ENCODE results near the gene INPP5A. TPM values are rescaled to one million over a fixed set of nuclear protein-coding genes. Genes with fewer than 3 reads are reported as not detected.
"Not testable (repeated sequence)": the region's sequence is repeated elsewhere in the genome, so short reads cannot be mapped to it uniquely, and the experiment has no call there.

The INPP5A gene
- total RNA-seq, 1 donor from 2014 or later, result 14.3 TPM

DNA sequence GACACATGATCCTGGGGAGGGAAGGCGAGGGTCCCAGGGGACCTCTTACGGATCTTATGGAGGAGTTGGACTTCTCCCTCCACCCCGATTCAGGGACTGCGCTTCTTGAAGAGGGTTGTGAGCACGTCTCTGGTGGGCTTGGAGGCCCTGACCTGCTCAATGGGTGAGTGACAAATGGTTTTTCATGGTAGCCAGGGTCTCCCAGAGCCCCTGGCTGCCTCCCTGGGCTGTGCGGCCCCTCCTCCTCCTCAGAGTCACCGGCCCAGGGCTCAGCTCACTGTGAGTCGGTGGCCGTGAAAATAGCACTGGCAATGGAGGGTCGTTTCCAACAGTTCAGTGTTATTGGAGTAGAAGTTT is 26.6 kb downstream of the INPP5A start:
- ATAC-seq, result no peak

GRCh38 chr10:132564690-132565089 is 27.1 kb downstream of the INPP5A start:
- ATAC-seq, result no peak

DNA sequence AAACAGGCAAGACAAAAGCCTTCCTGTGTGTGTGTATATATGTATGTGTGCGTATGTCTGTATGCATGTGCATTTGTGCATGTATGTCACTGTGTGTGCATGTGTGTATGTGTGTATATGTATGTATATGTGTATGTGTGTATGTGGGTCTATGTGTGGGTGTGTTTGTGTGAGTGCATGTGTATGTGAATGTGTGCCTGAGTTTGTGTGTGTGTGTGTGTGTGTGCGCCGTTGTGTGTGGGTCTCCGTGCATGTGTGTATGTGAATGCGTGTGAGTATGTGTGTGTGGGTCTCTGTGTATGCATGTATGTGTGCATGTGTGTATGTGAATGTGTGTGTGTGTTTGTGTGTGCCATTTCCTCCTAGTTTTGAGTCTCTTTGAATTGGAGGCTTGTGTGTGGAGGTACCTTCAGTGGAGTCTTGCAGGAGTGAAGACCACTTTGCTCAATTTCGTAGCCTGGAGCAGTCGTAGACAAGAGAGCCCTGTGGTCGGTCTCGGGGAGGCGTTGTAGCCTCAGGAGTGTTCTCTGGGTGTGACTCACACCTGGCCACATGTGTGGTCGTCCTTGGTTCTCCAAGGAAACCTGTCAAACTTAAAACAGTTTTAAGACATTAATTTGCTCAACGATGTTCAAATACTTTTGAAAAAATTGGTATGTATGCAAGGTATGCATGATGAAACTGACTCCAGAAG is 28.1 kb downstream of the INPP5A start:
- ATAC-seq, result no peak

DNA sequence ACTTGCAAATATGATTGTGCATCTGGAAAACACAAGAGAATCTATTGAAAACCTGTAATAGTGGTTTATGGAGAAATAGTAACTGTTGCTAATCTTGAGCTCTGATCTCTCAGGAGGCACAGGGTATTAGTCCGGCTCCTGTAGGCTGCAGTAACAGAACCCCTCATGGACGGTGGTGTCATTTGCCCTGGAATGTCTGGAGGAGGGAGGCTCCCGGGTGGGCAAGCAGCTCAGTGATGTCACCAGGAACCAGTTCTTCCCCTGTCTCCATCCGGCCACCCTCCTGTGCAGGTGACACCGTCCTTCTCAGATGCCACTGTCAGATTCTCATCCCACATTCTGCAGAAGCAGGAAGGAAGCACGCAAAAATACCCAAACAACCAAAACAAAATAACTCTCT is 29.3 kb downstream of the INPP5A start:
- no peak for ATAC-seq

GRCh38 chr10:132570265-132570664 is 32.7 kb downstream of the INPP5A start:
- no peak for ATAC-seq

DNA sequence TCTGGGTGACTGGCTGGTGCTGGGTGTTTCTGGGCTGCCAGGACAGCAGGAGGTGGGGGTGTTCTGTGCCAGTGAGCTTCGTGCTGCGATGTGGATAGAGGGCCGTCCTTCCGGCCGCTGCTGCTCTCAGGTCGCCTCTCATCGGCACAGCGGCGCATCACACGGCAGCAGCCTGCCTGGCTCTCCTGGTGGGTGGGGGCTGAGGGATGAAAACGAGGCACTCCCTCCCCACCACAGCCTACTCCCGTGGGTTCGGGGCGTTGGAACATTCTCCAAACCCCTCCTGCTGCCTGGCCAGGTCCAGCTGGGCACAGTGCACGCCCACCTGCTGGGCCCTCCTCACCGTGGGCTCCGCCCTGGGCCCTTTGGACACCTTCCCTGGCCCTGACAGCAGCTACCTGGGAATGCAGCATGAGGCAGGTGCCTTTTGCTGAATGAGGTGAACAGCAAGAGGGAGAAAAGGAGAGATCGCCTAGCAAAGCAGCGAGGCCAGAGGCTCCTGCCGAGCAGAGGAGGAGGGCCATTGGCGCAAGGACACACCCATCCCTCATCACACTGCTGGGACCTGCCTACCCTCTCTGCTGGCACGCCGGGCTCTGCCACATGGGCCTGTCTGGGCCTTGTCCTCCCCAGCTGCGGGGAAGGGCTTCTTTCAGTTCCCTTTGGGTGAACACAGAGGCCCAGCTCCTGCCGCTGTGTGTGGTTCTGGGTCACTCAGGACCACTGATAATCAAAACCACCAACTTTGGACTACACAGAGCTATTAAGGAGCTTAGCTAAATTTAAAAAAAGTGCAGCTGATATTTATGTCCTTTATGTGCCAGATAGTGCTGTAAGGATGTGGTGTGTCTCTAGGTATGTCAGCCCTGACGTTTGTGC is 33.4 kb downstream of the INPP5A start:
- ATAC-seq, result peak; percentile 90

- peak; percentile 97 for ATAC-seq
These were observed 34.3 kb downstream of the INPP5A start for GRCh38 chr10:132571650-132572544.

DNA sequence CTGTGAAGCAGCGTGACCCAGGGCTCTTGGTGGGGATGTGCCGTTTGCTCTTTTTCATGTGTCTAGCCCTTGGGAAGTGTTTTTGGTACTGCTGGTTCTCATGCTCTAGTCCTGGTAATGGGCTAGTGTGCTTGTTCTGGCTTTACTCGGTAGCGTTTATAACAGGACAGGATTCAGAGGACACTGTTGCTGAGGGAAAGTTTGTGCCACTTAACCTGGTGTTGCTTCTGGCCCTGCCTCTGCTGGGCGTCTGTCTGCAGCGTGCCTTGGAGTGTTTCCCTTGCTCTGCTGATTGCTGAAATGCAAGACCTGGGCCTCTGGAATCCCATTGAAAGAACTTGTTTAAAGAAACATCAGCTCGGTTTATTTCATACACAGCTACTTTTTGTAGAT is 35.0 kb downstream of the INPP5A start:
- no peak for ATAC-seq

DNA sequence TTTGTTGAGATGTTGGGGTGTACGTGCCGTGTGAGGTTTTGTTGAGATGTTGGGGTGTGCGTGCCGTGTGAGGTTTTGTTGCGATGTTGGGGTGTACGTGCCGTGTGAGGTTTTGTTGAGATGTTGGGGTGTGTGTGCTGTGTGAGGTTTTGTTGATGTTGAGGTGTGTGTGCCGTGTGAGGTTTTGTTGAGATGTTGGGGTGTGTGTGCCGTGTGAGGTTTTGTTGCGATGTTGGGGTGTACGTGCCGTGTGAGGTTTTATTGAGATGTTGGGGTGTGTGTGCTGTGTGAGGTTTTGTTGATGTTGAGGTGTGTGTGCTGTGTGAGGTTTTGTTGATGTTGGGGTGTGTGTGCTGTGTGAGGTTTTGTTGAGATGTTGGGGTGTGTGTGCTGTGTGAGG is 35.4 kb downstream of the INPP5A start:
- not testable (repeated sequence) for ATAC-seq

GRCh38 chr10:132574288-132574687 is 36.7 kb downstream of the INPP5A start:
- ATAC-seq, result no peak

- no peak for ATAC-seq
These were observed 37.3 kb downstream of the INPP5A start for GRCh38 chr10:132574783-132575319.

DNA sequence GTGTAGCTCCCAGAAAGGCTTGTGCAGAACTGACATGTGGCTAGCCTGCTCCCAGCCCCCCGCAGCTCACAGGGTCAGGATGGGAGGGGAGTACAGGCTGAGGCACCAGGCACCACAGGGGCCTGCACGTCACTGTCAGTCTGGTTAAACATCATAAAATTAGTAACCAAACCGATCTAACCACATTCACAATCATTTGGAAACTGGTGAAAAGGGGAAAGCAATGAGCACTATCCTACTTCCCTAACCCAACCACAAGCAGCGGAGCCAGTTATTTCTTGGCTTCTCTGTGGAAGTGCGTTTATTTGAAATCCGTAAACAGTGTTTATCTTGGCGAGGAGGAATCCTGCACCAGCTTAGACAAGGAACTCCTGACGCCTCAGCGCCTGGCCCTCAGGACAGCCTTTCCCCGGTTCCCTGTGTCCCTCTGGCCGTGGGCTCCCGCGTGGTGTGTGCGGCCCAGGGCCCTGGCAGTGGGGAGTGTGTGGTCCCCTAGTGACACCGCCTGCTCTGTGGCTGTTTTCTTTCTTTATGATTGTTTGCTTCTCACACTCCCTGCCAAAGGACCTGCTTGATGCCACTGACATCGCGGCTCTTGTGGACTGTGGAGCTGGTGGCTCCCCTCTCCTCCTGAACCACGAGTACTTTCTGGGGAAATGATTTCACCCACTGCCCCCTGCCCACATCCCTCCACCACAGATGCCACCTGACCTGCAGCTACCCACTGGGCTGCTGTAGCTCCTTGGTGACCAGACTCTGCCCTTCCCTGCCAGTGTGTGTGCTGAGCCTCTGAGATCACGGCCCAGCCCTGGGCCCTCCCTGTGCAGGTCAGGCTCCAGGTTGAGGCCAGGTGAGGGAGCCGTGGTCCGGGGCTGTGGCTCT is 38.0 kb downstream of the INPP5A start:
- no peak for ATAC-seq

DNA sequence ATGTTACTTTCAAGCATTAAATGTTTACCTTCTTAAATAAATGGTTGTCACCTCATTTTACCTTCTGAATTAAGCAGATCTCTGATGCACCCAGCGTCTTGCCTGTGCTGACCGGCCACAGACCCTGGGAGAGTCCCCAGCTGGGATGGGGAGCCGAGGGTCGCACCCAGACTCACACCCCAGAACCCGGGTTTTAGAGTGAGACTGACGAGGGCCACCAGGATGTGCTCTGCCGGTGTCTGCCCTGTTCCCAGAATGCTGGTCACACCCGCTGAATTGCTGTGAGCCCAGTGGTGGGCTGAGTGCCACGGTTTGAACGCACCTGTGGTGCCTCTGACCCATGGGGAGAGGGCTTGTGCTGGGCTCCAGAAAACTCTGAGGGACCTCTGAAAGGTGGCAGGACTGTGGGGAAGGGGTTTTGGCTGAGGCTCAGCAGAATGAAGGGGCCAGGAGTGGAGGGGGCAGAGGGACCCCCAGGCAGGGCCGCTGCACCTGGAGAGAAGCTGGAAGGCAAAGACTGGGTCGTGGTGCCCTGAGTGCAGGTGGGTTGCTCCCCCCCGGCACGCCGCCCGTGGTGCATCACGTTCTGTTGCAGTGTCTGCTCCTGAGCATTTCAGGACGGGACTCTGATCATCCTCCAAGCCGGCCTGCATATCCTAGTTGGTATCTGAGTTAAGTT is 39.2 kb downstream of the INPP5A start:
- no peak for ATAC-seq

DNA sequence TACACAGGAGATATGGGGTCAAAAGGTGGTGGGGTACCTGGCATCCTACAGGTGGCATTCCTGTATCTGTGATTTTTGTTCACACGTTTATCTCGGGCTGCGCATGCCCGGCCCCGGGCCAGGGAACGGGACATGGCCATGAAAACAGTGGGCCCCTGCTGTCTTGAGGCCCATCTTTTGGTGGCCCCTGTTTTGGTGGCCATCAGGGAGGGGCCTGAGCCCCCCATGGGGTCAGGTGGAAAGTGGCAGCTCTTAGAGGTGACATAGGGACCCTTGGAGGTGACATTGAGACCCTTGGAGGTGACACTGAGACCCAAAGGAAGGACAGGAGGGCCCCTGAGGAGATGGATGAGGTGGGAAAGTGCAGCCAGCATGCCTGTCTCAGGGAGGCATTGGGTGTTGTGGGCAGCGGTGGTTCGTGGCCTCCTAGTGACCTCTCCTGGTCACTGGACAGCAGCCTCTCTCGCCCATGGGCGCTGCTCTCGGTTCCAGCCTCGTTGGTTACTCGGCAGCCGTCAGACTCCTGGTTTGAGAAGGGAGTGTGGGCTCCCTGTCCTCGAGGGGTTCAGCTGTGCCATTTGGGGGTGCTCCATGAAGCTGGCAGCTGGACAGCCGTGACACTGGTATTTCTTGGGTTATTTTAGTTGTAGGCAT is 39.9 kb downstream of the INPP5A start:
- no peak for ATAC-seq

- no peak for ATAC-seq
These were observed 40.8 kb downstream of the INPP5A start for GRCh38 chr10:132578287-132578951.

- no peak for ATAC-seq
These were observed 41.7 kb downstream of the INPP5A start for GRCh38 chr10:132579027-132579859.

- no peak for ATAC-seq
These were observed 42.6 kb downstream of the INPP5A start for GRCh38 chr10:132580143-132580542.

DNA sequence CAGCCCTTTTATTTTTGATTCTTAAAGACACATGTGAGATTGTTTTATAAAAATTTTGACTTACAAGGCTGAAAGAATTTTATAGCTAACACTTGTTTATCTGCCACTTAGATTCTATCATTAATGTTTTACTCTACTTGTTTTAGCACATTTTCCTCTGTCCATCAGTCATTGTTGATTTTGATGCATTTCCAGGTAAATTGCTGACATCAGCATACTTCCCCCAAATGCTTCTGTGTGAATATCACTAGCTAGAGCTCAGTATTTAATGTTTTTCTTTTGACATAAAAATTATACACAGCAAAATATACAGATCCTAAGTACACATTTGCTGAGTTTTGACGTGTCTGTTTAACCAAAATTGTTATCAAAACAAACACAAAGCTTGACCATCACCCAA is 43.0 kb downstream of the INPP5A start:
- ATAC-seq, result no peak

GRCh38 chr10:132582137-132582536 is 44.5 kb downstream of the INPP5A start:
- ATAC-seq, result no peak

Measured in esophagus mucosa (tissue), 1 donor.